Measurements from ENCODE around the gene NPAS1.

NPAS1 gene

GRCh38 chr19:46976845-46977320, 42.8 kb upstream of the NPAS1 start:
- peak; percentile 70 for DNase-seq (ENCODE audit: low read depth)
- no peak overlapping the region for H3K4me3 ChIP-seq (ENCODE audit: low read length)
- TF ChIP-seq CTCF (conservative IDR thresholded peaks at IDR 0.05; ENCODE audit: low read depth, low read length) = no peak

GRCh38 chr19:46977548-46977947, 42.1 kb upstream of the NPAS1 start:
- H3K4me3 ChIP-seq (ENCODE audit: low read length) = no peak overlapping the region
- TF ChIP-seq CTCF (conservative IDR thresholded peaks at IDR 0.05; ENCODE audit: low read depth, low read length) = no peak
- DNase-seq (ENCODE audit: low read depth) = no peak

GRCh38 chr19:46978171-46978869, 41.3 kb upstream of the NPAS1 start:
- no peak for TF ChIP-seq CTCF (conservative IDR thresholded peaks at IDR 0.05; ENCODE audit: low read depth, low read length)
- DNase-seq (ENCODE audit: low read depth) = no peak

GRCh38 chr19:46979126-46980105, 40.2 kb upstream of the NPAS1 start:
- TF ChIP-seq CTCF (conservative IDR thresholded peaks at IDR 0.05; ENCODE audit: low read depth, low read length) = peak; percentile 8
- DNase-seq (ENCODE audit: low read depth) = no peak
- H3K4me3 ChIP-seq (ENCODE audit: low read length) = no peak overlapping the region

More at GRCh38 chr19:46978171-46978869, 41.3 kb upstream of the NPAS1 start:
- no peak overlapping the region for H3K4me3 ChIP-seq (ENCODE audit: low read length)

GRCh38 chr19:46980761-46981160, 38.9 kb upstream of the NPAS1 start:
- TF ChIP-seq CTCF (conservative IDR thresholded peaks at IDR 0.05; ENCODE audit: low read depth, low read length) = no peak
- H3K4me3 ChIP-seq (ENCODE audit: low read length) = no peak overlapping the region
- DNase-seq (ENCODE audit: low read depth) = no peak

- no peak overlapping the region for H3K4me3 ChIP-seq (ENCODE audit: low read length)
- DNase-seq (ENCODE audit: low read depth) = no peak
- TF ChIP-seq CTCF (conservative IDR thresholded peaks at IDR 0.05; ENCODE audit: low read depth, low read length) = no peak
Observed at GRCh38 chr19:46981286-46981945, 38.2 kb upstream of the NPAS1 start.
